Dermis blood vessel endothelial cell (primary cell): Measurements from ENCODE around the gene TARBP1. TPM values are rescaled to one million over a fixed set of nuclear protein-coding genes. Genes with fewer than 3 reads are reported as not detected.

Experiments
- DNase-seq: peaks from one replicate; pipeline ENCODE4 v3.0.0; 2010
- total RNA-seq: library from RNA; depleted of rRNA; stranded (reverse); fragments of >200 nt; gene quantifications from 2 replicates; pipeline ENCODE4 v1.2.3, GENCODE V29; 2014

The TARBP1 gene
- total RNA-seq, 1 donor from 2014 or later = 23.3 TPM

DNA sequence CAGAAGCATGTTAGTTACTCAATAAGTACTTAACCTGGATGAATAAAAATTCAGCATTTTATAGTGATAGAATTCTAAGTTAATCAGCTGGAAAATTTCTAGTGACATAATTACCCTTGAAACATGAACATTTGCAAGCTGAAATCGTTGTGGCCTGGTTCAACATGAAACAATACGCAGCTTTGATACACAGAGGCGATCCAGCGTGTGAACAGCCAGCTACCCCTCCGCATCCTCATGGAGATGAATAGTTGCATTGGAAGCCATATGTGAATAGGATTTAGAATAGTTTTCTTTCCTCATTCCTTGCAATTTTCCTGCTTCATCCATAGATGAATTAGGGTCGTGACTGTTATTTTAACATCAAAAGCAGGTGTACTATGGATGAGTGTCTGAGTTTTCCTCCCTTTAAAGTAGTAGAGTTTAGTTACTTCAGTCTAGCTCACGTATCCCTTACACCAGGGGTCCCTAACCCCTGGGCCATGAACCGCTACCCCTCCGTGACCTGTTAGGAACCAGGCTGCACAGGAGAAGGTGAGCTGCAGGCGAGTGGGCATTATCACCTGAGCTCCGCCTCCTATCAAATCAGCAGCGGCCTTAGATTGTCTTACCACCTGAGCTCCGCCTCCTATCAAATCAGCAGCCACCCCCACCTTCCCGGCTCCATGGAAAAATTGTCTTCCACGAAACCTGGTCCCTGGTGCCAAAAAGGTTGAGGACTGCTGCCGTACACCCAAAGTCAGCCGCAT is 6.2 kb upstream of the TARBP1 start:
- DNase-seq = no peak

DNA sequence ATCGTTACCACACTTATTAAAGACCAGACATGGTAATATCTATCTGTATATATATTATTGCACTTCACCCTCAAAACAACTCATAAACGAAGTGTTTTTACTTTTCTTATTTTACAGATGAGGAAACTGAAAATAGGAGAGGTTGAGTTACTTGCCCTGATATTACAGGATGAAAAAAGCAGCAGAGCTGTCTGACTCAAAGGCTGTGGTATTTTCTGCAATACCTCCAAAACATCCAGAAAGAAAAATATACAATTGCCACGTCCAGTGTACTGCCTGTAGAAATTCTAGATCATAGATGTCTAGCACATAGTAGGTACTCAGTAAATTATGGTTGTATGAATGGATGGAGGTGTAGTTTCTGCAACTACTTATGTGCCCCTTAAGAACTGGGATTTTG is 5.2 kb upstream of the TARBP1 start:
- DNase-seq = no peak

GRCh38 chr1:234481771-234482170 is 2.8 kb upstream of the TARBP1 start:
- no peak for DNase-seq

GRCh38 chr1:234479866-234480265 is 887 bp upstream of the TARBP1 start:
- no peak for DNase-seq

DNA sequence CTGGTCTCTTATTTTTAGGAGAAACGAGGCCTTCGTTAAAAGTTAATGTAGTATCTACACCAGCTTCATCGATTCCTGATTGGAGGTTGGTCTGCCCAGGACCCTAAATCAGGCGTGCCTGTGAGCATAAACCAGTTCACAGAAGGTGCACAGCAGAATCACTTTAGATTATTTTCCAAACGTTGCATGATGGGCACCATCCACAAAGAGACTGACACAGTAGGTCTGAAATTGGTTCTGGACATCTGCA is 256 bp upstream of the TARBP1 start:
- no peak for DNase-seq

GRCh38 chr1:234478152-234478480 is 863 bp downstream of the TARBP1 start:
- DNase-seq = peak; percentile 61

DNA sequence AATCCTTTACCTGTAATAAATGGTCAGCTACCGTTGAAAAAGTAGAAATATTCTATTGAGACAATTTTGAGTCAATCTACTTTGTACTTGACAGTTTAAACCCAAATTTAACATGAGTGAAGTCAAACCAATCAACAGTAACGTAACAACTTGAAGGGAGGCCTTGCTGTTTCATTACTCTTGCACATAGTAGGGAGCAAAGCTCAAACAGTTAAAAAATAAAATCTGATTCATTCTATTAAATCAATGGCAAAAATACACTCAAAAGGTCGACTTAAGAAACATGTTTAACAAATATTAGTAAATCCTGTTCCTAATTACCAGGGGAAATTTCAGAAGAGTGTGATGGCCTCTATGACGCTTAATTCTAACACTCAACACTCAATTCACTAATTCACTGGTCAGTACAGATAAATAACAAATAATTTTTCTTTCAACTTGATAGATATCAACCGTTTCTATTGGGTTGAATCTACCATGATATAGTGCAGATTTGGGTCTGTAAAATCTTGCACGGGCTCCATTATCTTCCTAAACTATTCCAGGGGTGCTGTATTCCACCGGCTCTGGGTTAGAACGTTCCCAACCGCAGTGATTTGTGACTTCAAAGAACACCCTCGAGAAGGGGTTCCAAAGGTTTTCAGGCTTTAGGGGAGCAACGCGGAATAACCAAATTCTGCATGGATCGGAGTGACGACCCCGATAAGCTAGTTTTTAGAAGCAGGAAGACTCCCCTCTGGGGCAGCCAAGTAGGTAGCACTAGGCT is 1.4 kb downstream of the TARBP1 start:
- DNase-seq = no peak

- DNase-seq = no peak
Measured at GRCh38 chr1:234476172-234476571, 2.8 kb downstream of the TARBP1 start.

- no peak for DNase-seq
Measured at GRCh38 chr1:234475167-234475793, 3.7 kb downstream of the TARBP1 start.

DNA sequence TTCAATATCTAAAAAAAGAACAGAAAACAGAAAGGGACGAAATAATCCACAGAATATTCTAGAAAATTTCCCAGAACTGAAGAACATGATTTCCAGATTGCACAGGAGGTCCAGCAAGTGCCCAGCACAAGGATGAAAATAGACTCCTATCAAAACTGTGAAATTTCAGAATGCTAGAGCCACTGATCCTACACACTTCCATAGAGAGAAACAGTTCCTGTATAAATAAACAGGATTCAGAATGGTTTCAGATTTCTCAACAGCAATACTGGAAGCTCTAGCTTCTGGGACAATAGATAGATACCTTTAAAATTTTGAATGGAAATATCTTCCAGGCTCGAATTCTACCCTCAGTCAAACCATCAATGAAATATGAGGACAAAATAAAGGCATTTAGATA is 4.6 kb downstream of the TARBP1 start:
- DNase-seq = no peak

- peak; percentile 72 for DNase-seq
Measured at GRCh38 chr1:234473118-234473517, 5.9 kb downstream of the TARBP1 start.

DNA sequence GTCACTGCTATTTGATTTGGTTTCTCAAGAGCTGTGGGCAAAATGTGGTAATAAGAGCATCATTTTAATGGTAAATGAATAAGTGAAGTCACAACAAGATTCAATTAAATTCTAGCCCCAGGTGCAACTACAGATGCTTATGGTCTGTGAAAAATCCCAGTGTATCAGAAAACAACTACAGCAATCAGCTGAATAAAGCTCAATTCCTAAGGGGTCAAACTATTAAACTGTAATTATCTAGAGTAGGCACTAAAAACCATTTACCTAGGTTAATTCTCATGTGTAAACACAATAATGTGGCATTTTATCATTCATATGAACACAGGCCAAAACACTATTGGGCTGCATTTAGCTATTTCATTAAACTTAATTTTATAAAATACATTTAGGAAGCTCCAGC is 9.6 kb downstream of the TARBP1 start:
- DNase-seq = no peak

DNA sequence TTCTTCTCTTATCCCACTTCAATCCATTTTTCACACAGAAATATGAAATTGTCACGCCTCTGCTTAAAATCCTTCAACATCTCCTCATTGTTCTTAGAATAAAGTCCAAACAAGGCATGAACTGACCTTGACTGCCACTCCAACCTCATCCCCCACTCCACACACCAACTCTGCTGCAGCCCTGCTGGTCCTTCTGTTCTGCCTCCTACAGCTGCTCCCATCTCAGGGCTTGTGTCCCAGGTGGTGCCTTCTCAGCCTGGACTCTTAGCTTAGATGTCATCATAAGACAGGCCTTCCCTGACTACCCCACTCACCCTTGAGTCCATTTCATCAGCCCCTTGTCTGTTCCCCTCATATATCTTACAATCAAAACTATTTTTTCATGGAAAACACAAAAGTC is 10.4 kb downstream of the TARBP1 start:
- no peak for DNase-seq

DNA sequence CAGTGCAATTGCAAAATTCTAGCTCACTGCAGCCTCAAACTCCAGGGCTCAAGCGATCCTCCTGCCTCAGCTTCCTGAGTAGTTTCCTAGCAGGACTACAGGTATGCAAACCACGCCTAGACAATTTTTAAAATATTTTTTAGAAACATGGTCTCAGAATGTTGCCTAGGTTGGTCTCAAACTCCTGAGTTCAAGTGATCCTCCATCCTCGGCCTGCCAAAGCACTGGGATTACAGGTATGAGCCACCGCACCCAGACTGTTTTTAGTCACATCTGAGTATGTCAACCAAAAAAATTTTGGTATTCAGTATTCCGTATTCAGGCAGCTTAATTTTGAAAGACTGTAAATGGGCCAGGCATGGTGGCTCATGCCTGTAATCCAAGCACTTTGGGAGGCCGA is 11.2 kb downstream of the TARBP1 start:
- no peak for DNase-seq

DNA sequence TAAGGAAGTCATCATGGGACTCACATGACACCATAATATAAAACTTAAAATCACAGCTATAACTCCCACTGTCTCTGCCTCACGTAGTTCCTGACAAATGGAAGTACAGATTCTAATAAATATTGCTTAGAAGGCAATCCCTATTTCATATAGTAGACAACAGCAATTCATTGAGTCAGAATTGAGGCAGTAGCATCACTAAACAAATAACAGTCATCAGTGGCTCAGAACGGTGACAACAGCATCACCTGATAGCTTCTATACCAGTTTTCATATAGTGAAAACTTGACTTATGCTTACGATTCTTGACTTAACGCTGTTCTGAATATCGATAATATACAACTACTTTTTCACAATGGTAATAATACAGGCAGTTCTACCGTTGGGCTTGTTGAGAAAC is 12.0 kb downstream of the TARBP1 start:
- DNase-seq = no peak

GRCh38 chr1:234463749-234464148 is 15.2 kb downstream of the TARBP1 start:
- DNase-seq = no peak

DNA sequence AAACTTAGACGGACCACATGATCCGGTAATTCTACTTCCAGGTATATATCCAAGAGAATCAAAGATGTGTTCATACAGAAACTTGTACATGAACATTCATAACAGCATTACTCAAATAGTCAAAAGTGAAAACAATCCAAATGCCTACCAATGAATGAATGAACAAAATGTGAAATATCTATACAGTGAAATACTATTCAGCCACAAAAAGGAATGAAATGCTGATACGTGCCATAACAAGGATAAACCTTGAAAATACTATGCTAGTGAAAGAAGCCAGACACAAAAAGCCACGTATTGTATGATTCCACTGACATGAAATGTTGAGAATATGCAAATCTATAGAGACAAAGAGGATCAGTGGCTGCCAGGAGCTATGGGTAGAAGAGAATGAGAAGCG is 18.3 kb downstream of the TARBP1 start:
- DNase-seq = no peak

GRCh38 chr1:234458352-234459017 is 20.5 kb downstream of the TARBP1 start:
- DNase-seq = no peak

DNA sequence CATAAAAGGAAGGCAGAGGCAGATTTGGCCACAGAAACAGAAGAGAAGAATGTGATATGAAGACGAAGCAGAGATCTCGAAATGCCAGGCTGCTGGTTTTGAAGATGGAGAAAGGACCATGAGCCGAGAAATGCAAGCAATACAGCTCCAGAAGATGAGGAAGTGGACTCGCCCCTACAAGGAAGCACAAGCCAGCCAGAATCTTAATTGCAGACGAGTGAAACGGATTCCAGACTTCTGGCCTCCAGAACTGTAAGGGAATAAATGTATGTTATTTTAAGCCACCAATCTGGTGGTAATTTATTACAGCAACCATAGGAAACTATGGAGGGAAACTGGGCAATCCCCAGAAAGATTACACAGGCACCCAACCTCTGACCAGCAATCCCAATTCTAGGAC is 24.1 kb downstream of the TARBP1 start:
- no peak for DNase-seq

GRCh38 chr1:234452406-234452965 is 26.5 kb downstream of the TARBP1 start:
- no peak for DNase-seq

- DNase-seq = no peak
Measured at GRCh38 chr1:234440348-234440747, 38.6 kb downstream of the TARBP1 start.

GRCh38 chr1:234438579-234438978 is 40.4 kb downstream of the TARBP1 start:
- no peak for DNase-seq

DNA sequence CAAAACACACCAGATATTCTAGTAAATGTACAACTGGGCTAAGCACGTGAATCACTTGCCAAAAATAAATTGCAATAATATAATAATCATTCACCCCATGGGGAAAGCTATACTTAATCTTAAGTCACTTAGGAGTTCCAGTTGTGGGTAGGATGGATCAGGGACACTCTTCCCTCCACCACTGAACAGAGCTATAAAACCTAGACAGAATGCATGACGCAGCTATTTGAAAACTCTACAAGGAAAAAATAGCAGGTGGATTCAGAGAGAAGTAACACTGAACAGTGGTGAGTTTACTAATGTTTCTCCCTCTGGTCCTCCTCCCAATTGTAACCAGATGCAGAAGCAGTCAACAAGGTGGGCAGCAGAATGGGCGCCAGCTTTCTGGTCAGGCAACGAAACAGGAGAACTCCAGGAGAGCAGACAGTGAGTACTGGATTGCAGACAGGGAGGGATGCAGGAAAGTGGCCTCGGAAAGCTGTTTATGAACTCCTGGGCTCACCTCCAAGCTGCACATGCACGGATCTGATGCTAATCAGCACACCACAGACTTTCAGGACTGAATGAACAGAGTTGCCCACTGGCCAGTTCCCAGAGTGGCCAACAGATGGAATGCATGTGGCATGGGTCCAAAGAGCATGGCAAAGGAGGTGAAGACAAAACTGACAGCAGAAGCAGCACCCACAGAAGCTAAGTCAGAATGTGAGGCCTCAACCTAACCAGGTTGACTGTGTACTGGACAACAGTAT is 41.4 kb downstream of the TARBP1 start:
- DNase-seq = peak; percentile 58
